CD1c-positive myeloid dendritic cell (primary cell): Measurements from ENCODE around the gene ANKRD26.
"Not testable (repeated sequence)": the region's sequence is repeated elsewhere in the genome, so short reads cannot be mapped to it uniquely, and the experiment has no call there.

Experiments
- DNase-seq: peaks from one replicate; pipeline ENCODE4 v3.0.0-alpha.2; 2016; ENCODE audit errors: extremely low spot score

ANKRD26 gene

GRCh38 chr10:27099916-27100812 is at the start of gene ANKRD26:
TSS of gene ANKRD26 (minus strand) at chr10:27100494. CDS start at chr10:27100326, 168 bp downstream.
- DNase-seq = peak; percentile 100

- DNase-seq = no peak
Measured at GRCh38 chr10:27147701-27148100, 47.4 kb upstream of the ANKRD26 start.

GRCh38 chr10:27145937-27146336 is 45.6 kb upstream of the ANKRD26 start:
- no peak for DNase-seq

- DNase-seq = no peak
Measured at GRCh38 chr10:27143686-27144085, 43.4 kb upstream of the ANKRD26 start.

DNA sequence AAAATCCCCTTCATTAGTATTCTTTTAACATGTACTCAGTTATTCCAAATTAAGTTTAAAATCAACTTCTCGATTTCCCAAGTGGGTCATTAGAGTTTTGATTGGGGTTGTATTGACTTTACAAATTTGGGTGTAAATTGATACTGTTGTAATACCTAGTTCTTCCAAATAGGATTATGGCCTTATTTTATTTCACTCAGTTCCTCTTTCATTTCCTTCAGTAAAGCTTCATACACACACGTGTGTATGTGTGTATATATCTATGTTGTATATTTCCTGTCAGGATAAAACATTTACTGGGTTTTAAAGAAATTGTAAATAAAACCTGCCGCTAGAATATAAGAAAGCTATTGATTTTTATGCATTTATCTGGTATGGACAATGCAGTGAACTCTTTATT is 38.0 kb upstream of the ANKRD26 start:
- no peak for DNase-seq

GRCh38 chr10:27134371-27134770 is 34.1 kb upstream of the ANKRD26 start:
- DNase-seq = peak; percentile 25

DNA sequence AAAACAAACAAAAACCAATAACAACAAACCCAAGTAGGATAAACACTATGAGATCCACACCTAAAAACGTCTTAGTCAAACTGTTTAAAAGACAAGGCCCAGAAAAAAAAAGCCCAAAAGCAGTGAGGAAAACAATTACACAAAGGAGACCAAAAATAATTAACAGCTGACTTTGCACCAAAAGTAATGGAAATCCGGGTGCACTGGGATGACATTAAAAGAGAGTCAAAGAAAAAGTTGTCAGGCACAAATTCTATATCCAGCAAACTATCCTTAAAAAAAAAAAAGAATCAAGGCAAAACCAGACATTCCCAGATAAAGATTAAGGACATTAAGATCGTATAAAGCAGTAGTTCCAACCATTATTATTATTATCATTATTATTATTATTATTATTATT is 7.9 kb upstream of the ANKRD26 start:
- no peak for DNase-seq

DNA sequence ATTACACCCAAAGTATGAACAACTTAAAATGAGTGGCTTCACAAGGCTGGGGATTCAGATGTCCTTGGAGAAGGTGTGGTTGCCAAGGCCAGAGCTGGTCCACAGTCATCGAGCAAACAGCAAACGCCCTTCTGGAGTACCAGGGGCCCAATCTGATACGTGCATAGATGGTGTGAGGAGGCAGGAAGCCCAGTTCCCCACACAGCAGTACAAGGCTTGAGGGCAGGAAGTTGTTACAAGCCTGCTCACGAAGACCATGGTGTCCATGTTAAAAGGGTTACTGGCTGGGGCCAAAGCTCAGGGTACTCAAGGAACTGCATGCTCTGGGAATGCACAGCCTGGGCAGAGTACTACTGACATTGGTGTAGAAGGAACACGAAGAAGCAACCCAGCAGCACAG is 4.6 kb upstream of the ANKRD26 start:
- DNase-seq = no peak

DNA sequence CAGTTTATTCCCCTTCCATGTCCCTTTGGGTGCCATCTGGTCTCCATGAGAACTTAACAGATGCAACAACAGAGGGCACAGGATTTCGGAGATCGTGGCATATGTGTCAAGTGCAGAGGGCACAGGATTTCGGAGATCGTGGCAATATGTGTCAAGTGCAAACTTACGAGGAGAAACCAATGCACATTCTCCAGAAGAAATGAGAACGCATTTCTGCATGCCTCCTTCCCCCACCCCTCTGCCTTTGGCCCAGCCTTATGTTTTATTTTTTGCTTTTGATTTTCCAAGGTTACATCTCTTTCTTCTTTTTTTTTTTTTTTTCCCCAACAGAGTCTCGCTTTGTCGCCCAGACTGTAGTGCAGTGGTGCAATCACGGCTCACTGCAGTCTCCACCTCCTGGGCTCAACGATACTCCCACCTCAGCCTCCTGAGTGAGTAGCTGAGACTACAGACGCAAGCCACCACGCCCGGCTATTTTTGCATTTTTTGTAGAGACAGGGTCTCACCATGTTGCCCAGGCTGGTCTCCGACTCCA is 586 bp upstream of the ANKRD26 start:
- DNase-seq = no peak

- no peak for DNase-seq
Measured at GRCh38 chr10:27099448-27099847, 846 bp downstream of the ANKRD26 start.

GRCh38 chr10:27088119-27089044 is 11.9 kb downstream of the ANKRD26 start:
- no peak for DNase-seq

GRCh38 chr10:27072436-27073114 is 27.7 kb downstream of the ANKRD26 start:
- DNase-seq = no peak

GRCh38 chr10:27068217-27068891 is 31.9 kb downstream of the ANKRD26 start:
- peak; percentile 2 for DNase-seq

- no peak for DNase-seq
Measured at GRCh38 chr10:27065084-27065483, 35.2 kb downstream of the ANKRD26 start.

DNA sequence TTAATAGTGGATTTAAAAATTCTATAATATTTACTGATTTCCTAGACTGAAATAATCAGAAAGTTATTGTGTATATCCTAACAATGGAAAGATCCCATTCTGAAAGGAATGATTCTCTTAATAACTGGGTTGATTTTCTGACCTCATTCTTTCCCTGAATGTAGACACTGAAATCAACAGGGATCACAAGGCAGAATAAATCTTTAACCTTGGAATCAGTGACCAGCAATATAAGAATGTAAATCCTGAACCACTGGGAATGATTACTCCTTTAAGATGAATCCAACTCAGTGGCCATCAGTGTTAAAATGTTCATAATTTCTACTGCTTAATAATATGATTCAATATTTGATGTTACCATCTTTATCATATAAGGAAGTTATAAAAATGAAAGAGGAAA is 47.6 kb downstream of the ANKRD26 start:
- DNase-seq = no peak

DNA sequence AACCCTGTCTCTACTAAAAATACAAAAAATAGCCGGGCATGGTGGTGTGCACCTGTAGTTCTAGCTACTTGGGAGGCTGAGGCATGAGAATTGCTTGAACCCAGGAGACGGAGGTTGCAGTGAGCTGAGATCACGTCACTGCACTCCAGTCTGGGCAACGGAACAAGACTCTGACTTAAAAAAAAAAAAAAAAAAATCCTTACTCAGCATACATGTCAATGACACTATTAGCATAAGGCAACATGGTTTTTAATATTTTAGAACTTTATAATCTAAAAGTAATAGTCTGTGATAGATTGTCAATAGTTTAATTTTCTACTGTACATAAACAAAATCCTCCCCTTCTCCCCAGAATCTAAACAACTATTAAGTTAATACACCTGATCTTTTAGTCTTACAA is 55.0 kb downstream of the ANKRD26 start:
- DNase-seq = not testable (repeated sequence)

- no peak for DNase-seq
Measured at GRCh38 chr10:27041196-27041595, 59.1 kb downstream of the ANKRD26 start.

- DNase-seq = no peak
Measured at GRCh38 chr10:27038168-27038567, 62.1 kb downstream of the ANKRD26 start.

- DNase-seq = no peak
Measured at GRCh38 chr10:27035163-27035562, 65.1 kb downstream of the ANKRD26 start.

- DNase-seq = no peak
Measured at GRCh38 chr10:27030060-27030459, 70.2 kb downstream of the ANKRD26 start.

DNA sequence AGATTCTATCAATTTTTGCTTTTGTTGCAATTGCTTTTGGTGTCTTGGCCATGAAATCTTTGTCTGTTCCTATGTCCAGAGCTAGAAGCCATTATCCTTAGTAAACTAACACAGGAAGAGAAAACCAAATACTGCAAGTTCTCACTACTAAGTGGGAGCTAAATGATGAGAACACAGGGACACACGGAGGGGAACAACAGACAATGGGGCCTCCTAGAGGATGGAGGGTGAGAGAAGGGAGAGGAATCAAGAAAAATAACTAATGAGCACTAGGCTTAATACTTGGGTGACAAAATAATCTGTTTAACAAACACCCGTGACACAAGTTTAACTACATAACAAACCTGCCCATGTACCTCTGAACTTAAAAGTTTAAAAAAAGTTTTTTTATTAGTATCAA is 78.2 kb downstream of the ANKRD26 start:
- DNase-seq = no peak
